Stimulated activated CD8-positive, alpha-beta memory T cell treated with anti-CD3 and anti-CD28 coated beads, Interleukin-2, amount 100 ng/mL, for 1 hour (primary cell): Measurements from ENCODE around the gene ETV4.

Experiments
- DNase-seq, 2 donors: peaks; one replicate each; pipeline ENCODE4 v3.0.0-alpha.2; 2020; ENCODE audit warnings: low read depth in 2 of 2

Gene ETV4

GRCh38 chr17:43573579-43574321 is 27.6 kb upstream of the ETV4 start:
- no peak for DNase-seq

GRCh38 chr17:43572368-43572980 is 26.3 kb upstream of the ETV4 start:
- no peak for DNase-seq

DNA sequence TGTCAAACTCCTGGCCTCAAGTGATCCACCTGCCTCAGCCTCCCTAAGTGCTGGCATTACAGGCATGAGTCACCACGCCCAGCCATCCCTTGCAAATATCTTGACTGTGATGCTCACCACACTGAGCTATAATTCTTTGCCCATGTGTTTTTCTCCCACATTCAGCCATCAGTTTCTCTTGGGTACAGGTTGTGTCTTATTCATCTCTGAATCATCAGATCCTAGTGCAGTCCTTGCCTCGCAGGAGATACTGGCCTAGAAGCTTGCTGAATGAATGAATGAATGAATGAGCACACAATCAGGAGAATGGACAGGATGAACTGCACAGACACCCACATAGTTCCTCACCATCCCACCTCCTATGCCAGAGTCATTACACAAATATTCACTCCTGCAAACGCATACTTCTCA is 24.4 kb upstream of the ETV4 start:
- DNase-seq, result no peak

GRCh38 chr17:43568506-43569082 is 22.5 kb upstream of the ETV4 start:
- no peak for DNase-seq

DNA sequence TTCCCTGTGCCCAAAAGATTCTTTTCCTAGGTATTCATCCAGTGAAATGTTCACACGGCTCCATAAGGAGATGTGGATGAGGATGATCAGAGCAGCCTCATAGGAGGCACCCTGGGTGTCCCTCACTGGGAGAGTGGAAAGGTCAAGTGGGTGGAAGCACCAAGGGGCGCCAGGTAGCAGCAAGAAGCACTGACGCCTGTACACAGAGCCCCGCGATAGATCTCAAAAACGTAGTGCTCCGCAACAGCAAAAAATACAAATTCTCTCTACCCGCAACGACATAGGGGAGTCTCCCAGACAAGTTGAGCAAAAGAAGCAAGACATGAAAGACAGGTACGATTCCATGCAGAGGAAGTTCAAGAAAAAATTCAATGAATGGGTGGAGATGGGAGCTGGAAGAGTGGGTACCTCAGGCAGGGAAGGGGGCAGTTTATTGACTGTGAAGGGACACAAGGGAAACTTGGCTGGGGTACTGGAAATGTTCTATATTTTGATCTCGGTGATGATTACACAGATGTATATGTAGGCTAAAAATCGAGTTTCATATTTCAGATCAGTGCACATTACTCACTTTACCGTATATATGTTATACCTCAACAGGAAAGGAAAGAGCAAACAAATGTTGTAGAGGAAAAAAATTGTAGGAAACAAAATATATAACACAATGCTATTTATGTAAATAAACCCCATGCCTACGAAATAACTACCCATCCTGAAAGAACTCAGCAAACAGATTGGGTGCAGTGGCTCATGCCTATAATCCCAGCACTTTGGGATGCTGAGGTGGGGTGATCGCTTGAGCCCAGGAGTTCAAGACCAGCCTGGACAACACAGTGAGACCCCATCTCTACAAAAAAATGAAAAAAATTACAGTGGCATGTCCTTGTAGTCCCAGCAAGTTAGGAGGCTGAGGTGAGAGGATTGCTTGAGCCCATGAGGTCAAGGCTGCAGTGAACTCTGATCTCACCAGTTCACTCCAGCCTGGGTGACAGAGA is 17.8 kb upstream of the ETV4 start:
- no peak for DNase-seq

GRCh38 chr17:43562679-43563599 is 16.8 kb upstream of the ETV4 start:
- no peak for DNase-seq

- no peak for DNase-seq
Observed at GRCh38 chr17:43560461-43561427, 14.6 kb upstream of the ETV4 start.

- no peak for DNase-seq
Observed at GRCh38 chr17:43559161-43559816, 13.1 kb upstream of the ETV4 start.

- no peak for DNase-seq
Observed at GRCh38 chr17:43558805-43559160, 12.6 kb upstream of the ETV4 start.

DNA sequence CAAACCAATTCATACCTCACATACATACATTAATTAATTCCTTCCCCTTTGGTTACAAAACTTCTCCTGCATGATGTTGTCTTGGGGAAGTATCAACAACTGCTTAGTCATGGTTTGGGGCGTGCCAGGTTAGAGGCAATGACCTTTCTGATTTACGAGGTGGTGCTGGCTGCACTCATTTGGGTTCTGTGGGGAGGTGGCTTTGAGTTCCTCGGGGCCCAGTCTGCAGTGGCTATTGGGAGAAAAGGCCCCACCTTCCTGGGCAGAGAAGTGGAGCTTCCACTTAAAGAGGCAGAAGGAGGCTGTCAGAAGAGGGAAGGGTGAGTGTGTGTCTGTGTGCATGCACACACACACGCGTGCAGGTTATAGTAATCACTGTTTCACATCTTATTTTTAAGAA is 10.2 kb upstream of the ETV4 start:
- DNase-seq, result no peak

GRCh38 chr17:43554857-43555256 is 8.7 kb upstream of the ETV4 start:
- no peak for DNase-seq

- DNase-seq, result no peak
Observed at GRCh38 chr17:43553573-43553972, 7.4 kb upstream of the ETV4 start.

GRCh38 chr17:43552229-43552837 is 6.2 kb upstream of the ETV4 start:
- DNase-seq, result no peak

- DNase-seq, result no peak
Observed at GRCh38 chr17:43550754-43551153, 4.6 kb upstream of the ETV4 start.

DNA sequence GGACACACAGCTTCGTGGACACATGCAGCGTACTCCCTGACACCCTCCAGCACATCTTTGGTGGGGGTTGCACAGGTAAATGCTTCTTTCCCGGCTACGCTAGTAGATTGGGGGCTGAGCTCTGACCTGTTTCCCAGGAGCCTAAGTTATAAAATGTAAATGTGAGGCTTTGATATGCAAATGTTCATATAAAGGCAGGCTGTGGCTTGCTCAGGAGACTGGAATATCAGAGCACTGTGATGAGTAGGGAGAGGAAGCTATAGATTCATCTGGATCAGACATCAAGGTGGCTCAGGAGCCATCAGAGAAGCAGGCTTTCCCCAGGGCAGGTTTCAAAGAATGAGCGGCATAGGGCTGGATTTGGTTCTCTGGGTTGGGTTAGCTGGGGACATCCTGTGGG is 3.4 kb upstream of the ETV4 start:
- DNase-seq, result no peak

DNA sequence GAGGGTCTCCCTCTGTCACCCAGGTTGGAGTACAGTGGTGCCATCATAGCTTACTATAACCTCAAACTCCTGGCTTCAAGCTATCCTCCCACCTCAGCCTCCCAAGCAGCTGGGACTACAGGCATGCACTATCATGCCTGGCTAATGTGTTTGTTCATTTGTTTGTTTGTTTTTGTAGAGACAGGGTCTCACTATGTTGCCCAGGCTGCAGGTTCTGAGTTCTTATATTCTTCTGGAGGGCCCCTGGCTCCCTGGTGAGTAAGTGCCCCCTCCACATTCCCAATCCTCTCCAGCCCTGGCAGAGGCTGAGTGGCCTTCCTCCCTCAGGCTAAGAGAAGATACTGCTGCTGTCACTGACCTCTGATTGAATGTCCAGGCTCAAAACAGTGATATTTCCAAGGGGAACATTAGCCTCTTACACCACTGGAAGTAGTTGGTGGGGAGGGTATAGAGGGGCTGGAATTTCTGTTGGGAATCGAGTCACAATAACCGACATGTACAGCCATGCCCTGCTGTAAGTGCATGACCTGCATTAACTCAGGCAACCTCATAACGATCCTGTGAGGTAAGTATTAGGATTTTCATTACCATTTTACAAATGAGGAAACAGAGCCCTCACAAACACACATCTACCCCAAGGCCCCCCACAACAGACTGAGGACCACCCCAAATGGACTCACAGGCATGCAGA is 2.7 kb upstream of the ETV4 start:
- no peak for DNase-seq

GRCh38 chr17:43547659-43548256 is 1.6 kb upstream of the ETV4 start:
- no peak for DNase-seq

DNA sequence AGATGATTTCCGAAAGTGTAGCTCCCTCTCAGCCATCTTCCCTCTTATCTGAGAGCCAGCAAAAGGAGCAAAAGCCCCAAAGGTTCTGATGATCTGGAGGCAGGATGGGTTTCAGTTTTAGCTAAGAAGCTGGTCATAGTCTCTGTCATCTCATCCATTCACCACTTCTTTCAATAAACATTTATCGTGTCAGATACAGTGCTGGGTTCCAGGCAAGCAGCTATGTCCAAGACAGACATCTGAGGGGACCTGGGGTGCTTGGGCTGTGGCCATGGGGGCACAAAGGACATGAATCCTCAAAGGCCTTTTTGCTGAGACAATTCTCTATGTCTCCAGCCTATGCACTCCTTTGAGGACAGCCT is 1.0 kb upstream of the ETV4 start:
- no peak for DNase-seq
